BLaER1 (cell line): ENCODE measurements around the gene IFNLR1.

ENCODE experiments used
- H3K27ac ChIP-seq: shearing (Covaris generic); formaldehyde crosslinking; 2 replicates; pipeline ENCODE4 v1.8.1; 2022
- H3K27me3 ChIP-seq: shearing (Covaris generic); formaldehyde crosslinking; 2 replicates; pipeline ENCODE4 v1.8.1; 2022
- H3K36me3 ChIP-seq: shearing (Covaris generic); formaldehyde crosslinking; 2 replicates; pipeline ENCODE4 v1.8.1; 2022
- H3K4me1 ChIP-seq: shearing (Covaris generic); formaldehyde crosslinking; 2 replicates; pipeline ENCODE4 v1.8.1; 2022
- H3K4me2 ChIP-seq: shearing (Covaris generic); formaldehyde crosslinking; 2 replicates; pipeline ENCODE4 v1.8.1; 2022
- H3K4me3 ChIP-seq: shearing (Covaris generic); formaldehyde crosslinking; 2 replicates; pipeline ENCODE4 v1.8.1; 2022
- H3K9ac ChIP-seq: shearing (Covaris generic); formaldehyde crosslinking; 2 replicates; pipeline ENCODE4 v1.8.1; 2022
- H3K9me3 ChIP-seq: shearing (Covaris generic); formaldehyde crosslinking; 2 replicates; pipeline ENCODE4 v1.8.1; 2022
- H4K20me1 ChIP-seq: shearing (Covaris generic); formaldehyde crosslinking; 2 replicates; pipeline ENCODE4 v1.8.1; 2022
- Cebpa-rat ChIP-seq: shearing (Covaris generic); IDR thresholded peaks from 2 replicates; pipeline ENCODE4 v1.8.1; 2022

IFNLR1 gene

DNA sequence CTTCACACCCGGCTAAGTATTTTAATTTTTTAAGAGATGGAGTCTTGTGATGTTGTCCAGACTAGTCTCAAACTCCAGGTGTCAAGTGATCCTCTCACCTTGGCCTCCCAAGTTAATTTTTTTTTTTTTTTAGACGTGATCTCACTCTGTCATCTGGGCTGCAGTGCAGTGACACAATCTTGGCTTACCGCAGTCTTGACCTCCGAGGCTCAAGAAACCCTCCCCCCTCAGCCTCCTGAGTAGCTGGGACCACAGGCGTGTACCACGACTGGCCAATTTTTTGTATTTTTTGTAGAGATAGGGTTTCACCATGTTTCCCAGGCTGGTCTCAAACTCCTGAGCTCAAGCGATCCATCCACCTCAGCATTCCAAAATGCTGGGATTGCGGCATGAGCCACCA lies 11.7 kb upstream of the IFNLR1 start:
- no peaks in the 10 kb centered on the region for H4K20me1 ChIP-seq
- H3K36me3 ChIP-seq, result no peaks in the 10 kb centered on the region
- H3K9ac ChIP-seq, result no peak overlapping the region
- no peak overlapping the region for H3K4me3 ChIP-seq
- 0 out of 2 replicates have a peak, but pooled peaks cover 5% of the 10 kb centered on the region for H3K27me3 ChIP-seq
- H3K4me1 ChIP-seq, result 0 out of 2 replicates have a peak, but pooled peaks cover 4% of the 10 kb centered on the region
- H3K9me3 ChIP-seq, result no peaks in the 10 kb centered on the region
- H3K27ac ChIP-seq, result no peak overlapping the region
- H3K4me2 ChIP-seq, result no peak overlapping the region
- no peak for TF ChIP-seq Cebpa-rat

DNA sequence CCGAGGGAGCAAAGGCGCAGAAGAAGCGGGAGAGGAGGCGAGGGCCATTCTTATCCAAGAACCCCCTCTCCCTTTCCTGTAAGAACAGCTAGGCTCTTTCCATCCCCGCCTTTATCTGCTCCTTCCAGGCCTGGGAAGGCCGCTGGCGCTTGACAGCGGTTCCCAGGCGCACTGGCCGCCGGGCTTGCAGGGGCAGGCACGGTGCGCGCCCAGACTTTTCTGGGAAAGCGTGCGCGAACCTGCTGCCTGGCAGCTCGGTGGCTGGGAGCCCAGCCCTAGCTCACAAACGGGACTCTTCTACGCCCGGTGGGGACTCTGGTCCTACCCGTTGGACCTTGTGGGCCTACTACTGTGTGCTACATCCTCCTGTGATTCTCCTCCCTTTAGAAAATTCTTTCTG lies 8.8 kb upstream of the IFNLR1 start:
- H3K4me1 ChIP-seq, result peaks cover 29% of the 10 kb centered on the region
- H3K27ac ChIP-seq, result no peak overlapping the region
- no peak overlapping the region for H3K9ac ChIP-seq
- H4K20me1 ChIP-seq, result no peaks in the 10 kb centered on the region
- no peaks in the 10 kb centered on the region; the same call in 1 of the 2 replicates for H3K9me3 ChIP-seq
- TF ChIP-seq Cebpa-rat, result no peak
- no peaks in the 10 kb centered on the region for H3K36me3 ChIP-seq
- H3K27me3 ChIP-seq, result 0 out of 2 replicates have a peak, but pooled peaks cover 18% of the 10 kb centered on the region
- no peak overlapping the region for H3K4me2 ChIP-seq
- H3K4me3 ChIP-seq, result no peak overlapping the region

DNA sequence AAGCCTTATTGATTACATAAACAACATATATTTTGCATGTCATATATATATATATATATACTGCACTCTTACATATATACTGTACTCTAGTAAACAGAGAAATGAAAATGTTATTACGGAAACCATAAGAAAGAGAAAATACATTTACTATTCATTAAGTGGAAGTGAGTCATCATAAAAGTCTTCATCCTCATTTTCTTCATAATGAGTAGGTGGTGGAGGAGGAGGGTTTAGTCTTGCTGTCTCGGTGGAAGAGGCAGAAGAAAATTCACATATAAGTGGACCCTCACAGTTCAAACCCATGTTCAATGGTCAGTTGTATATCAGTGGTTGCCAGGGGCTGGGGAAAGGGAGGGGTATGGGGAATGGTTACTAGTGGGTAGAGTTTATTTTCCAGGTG lies 8.0 kb upstream of the IFNLR1 start:
- no peaks in the 10 kb centered on the region for H4K20me1 ChIP-seq
- H3K4me3 ChIP-seq, result no peak overlapping the region
- H3K4me1 ChIP-seq, result peaks cover 35% of the 10 kb centered on the region
- no peak overlapping the region for H3K9ac ChIP-seq
- no peaks in the 10 kb centered on the region; the same call in 1 of the 2 replicates for H3K9me3 ChIP-seq
- 0 out of 2 replicates have a peak, but pooled peaks cover 18% of the 10 kb centered on the region for H3K27me3 ChIP-seq
- no peak overlapping the region for H3K27ac ChIP-seq
- no peak for TF ChIP-seq Cebpa-rat
- no peak overlapping the region for H3K4me2 ChIP-seq
- no peaks in the 10 kb centered on the region for H3K36me3 ChIP-seq

DNA sequence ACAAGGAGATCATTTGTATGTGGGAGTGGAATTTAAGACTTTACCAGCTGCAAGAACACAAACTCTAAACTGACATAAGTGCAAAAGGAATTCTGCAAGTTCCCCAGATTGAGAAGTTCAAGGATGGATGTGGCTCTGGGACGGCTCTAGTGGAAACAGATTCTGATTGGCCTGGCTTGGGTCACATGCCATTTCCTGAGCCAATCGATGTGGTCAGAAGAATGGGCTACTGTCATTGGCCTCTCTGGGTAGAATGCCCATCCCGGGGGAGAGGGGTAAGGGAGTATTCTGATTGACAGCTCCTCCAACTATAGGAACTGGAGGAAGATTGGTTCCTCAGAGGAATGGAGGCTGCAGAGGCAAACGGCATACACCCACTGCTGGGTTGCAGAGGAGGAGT lies 6.0 kb upstream of the IFNLR1 start:
- no peak overlapping the region for H3K4me3 ChIP-seq
- H3K36me3 ChIP-seq, result no peaks in the 10 kb centered on the region
- H3K4me1 ChIP-seq, result peaks cover 55% of the 10 kb centered on the region
- TF ChIP-seq Cebpa-rat, result no peak
- no peaks in the 10 kb centered on the region for H4K20me1 ChIP-seq
- no peaks in the 10 kb centered on the region; the same call in 1 of the 2 replicates for H3K9me3 ChIP-seq
- peak overlapping the region; percentile 91; the same call in 1 of the 2 replicates for H3K4me2 ChIP-seq
- no peak overlapping the region for H3K9ac ChIP-seq
- peaks cover 19% of the 10 kb centered on the region; the same call in 1 of the 2 replicates for H3K27me3 ChIP-seq
- no peak overlapping the region for H3K27ac ChIP-seq

DNA sequence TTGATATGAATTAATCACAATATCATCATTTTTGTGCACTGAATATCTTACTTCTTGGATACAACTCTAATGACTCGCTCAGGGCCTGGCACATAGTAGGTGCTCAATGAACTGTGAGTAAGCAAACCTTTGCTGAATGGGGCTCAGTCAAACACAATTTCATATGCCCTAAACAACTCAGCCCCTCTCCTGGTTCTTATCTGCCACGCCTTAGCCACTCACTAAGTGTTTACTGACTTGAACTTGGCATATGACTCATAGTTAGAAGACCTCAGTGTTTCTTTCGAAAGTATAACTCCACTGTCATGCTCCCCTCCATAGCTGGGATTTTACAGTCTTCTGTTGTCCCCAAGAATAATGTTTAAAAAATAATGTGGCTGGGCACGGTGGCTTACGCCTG lies 4.8 kb upstream of the IFNLR1 start:
- Histone ChIP-seq H4K20me1 (no peaks in the 10 kb centered on the region), H3K4me1 (peaks cover 64% of the 10 kb centered on the region), H3K27me3 (peaks cover 26% of the 10 kb centered on the region), H3K4me3 (no peak overlapping the region), H3K9me3 (no peaks in the 10 kb centered on the region; the same call in 1 of the 2 replicates), H3K9ac (no peak overlapping the region), H3K27ac (peak overlapping the region; percentile 90; the same call in 1 of the 2 replicates), H3K4me2 (peak overlapping the region; percentile 91), H3K36me3 (no peaks in the 10 kb centered on the region)
- TF ChIP-seq Cebpa-rat, result no peak

DNA sequence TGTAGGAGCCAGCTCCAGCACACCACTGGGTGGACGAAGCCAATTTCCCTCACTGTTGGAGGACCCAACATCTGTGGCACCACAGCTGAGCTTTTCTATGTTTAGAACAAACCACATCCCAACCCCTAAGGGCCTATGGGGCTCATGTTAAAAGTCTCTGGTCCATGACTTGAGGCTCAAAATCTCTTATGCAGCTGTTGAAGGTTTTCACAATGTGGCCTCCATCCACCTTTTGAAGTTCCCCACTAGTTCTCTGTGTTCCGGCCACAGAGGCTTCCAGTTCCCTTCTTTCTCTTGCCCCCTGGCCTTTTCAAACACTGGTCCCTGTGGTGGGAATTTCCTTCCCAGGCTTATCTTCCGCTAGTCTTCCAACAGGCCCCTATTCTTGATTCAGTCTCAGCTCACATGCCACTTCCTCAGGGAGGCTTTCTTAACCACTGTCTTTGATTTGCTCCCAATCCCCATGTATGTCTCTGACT lies 3.9 kb upstream of the IFNLR1 start:
- Histone ChIP-seq H4K20me1 (no peaks in the 10 kb centered on the region), H3K4me1 (peaks cover 72% of the 10 kb centered on the region), H3K4me2 (peak overlapping the region; percentile 91), H3K36me3 (no peaks in the 10 kb centered on the region), H3K9me3 (no peaks in the 10 kb centered on the region; the same call in 1 of the 2 replicates), H3K27me3 (peaks cover 34% of the 10 kb centered on the region), H3K27ac (peak overlapping the region; percentile 90), H3K4me3 (peak overlapping the region; percentile 51; the same call in 1 of the 2 replicates), H3K9ac (peak overlapping the region; percentile 73; the same call in 1 of the 2 replicates)
- peak; percentile 77; the same call in 1 of the 2 replicates for TF ChIP-seq Cebpa-rat

DNA sequence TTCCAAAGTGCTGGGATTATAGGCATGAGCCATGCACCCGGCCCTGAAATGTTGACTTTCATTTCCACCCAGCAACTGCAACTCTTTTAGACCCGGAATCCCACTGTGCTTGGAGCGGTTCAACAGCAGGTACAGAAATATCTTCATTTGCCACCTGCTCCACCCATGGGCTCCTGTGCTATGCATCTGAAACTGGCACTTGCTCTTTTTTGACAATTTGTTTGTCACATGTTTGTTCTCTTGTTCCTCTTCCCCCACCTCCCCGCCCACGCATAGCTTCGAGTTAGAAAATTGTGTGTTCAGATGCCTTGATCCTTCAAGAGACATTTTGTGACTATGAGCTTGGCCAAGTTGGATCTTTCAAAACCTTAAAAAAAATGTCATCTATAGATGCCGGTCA lies 2.4 kb upstream of the IFNLR1 start:
- no peaks in the 10 kb centered on the region for H4K20me1 ChIP-seq
- peak overlapping the region; percentile 73 for H3K9ac ChIP-seq
- H3K36me3 ChIP-seq, result no peaks in the 10 kb centered on the region
- H3K4me2 ChIP-seq, result peak overlapping the region; percentile 91
- no peak for TF ChIP-seq Cebpa-rat
- peak overlapping the region; percentile 51; the same call in 1 of the 2 replicates for H3K4me3 ChIP-seq
- peaks cover 42% of the 10 kb centered on the region for H3K27me3 ChIP-seq
- H3K9me3 ChIP-seq, result no peaks in the 10 kb centered on the region; the same call in 1 of the 2 replicates
- H3K27ac ChIP-seq, result peak overlapping the region; percentile 90
- H3K4me1 ChIP-seq, result peaks cover 84% of the 10 kb centered on the region

DNA sequence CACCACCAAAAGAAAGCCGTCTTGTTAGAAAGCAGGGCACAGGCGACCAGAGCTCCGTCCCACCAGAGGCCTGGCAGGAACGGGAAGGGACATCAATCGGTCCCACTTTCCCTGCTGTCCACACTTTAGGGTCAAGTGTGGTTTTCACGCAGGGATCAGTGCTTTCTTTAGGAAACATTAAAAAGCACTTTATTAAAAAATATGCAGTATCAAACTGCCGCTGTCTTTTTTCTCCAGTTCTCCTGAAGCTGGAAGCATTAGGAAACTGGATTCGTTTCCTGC lies 437 bp downstream of the IFNLR1 start:
- no peak for TF ChIP-seq Cebpa-rat
- H3K4me1 ChIP-seq, result peaks cover 75% of the 10 kb centered on the region
- H3K27ac ChIP-seq, result peak overlapping the region; percentile 62
- peaks cover 29% of the 10 kb centered on the region for H3K27me3 ChIP-seq
- no peaks in the 10 kb centered on the region for H4K20me1 ChIP-seq
- H3K36me3 ChIP-seq, result no peaks in the 10 kb centered on the region
- H3K9me3 ChIP-seq, result no peaks in the 10 kb centered on the region
- peak overlapping the region; percentile 72 for H3K4me3 ChIP-seq
- peak overlapping the region; percentile 91 for H3K4me2 ChIP-seq
- peak overlapping the region; percentile 73 for H3K9ac ChIP-seq

DNA sequence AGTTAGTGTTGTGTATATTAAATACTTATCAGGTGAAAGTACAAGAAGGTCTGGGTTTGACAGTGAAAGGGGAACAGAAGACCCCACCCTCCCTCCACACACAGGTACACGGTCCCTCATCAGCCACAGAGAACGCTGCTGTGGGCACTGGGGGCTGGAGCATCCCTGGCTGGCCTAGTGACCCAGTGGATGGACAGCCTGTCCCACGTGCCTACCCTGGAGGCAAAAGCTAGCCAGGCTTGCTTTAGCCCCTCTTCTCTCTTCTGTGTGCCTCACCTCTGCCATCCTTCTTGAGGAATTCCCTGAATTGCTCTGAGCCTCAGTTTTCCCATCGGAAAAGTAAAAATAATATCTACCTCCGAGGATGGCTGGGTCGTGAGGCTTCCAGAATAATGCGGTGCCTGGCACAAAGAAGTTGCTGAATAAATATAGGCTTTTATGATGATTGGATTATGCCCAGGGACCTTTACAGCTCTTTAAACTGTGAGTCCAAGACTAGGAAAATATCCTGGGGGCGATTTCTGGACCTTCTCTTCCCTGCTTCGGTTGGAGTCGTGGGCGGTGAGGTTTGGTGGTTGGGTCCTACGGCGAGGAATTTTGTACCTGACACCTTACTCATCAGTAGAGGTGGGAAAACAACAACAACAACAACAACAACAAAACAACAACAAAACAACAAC lies 918 bp downstream of the IFNLR1 start:
- Histone ChIP-seq H3K27me3 (peaks cover 29% of the 10 kb centered on the region), H3K4me3 (peak overlapping the region; percentile 72), H3K36me3 (no peaks in the 10 kb centered on the region), H3K27ac (no peak overlapping the region), H3K9me3 (no peaks in the 10 kb centered on the region), H4K20me1 (no peaks in the 10 kb centered on the region), H3K9ac (peak overlapping the region; percentile 73; the same call in 1 of the 2 replicates), H3K4me2 (peak overlapping the region; percentile 91), H3K4me1 (peaks cover 70% of the 10 kb centered on the region)
- TF ChIP-seq Cebpa-rat, result no peak

DNA sequence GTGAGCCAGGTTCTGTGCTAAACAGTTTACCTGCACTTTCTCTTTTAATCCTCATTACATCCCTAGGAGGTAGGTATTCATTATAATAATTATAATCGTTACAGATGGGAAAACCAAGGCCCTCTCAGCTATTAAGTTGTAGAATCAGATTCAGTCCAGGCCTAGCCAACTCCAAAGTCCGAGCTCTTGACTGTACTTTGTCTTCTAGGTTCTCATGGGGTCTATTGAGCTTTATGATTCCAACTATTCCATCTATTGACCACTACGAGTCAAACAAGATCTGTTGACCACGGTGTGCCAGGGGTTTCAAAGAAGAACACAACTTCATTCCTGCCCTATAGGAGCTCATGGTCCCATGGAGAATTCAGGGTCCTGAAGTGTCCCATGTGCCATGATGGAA lies 2.0 kb downstream of the IFNLR1 start:
- peak overlapping the region; percentile 91 for H3K4me2 ChIP-seq
- no peak overlapping the region for H3K9ac ChIP-seq
- no peak overlapping the region for H3K27ac ChIP-seq

More for the DNA sequence above, 2.0 kb downstream of the IFNLR1 start:
- H3K36me3 ChIP-seq, result no peaks in the 10 kb centered on the region
- TF ChIP-seq Cebpa-rat, result no peak
- H3K9me3 ChIP-seq, result no peaks in the 10 kb centered on the region
- no peaks in the 10 kb centered on the region for H4K20me1 ChIP-seq
- peaks cover 29% of the 10 kb centered on the region for H3K27me3 ChIP-seq
- H3K4me1 ChIP-seq, result peaks cover 62% of the 10 kb centered on the region
- H3K4me3 ChIP-seq, result no peak overlapping the region
